Neural progenitor cell (in vitro differentiated cells): ENCODE results near the gene CACNA1D.

Experiments
- CTCF ChIP-seq: fragments of 200-600 bp; sonication (generic); IDR thresholded peaks from 2 replicates; pipeline ENCODE4 v1.5.1; 2017; ENCODE audit warnings: antibody characterized with exemption, mild to moderate bottlenecking
- EZH2phosphoT487 ChIP-seq: fragments of 200-600 bp; sonication (generic); IDR thresholded peaks from 2 replicates; pipeline ENCODE4 v1.6.1; 2017; ENCODE audit warnings: antibody characterized with exemption

- TF ChIP-seq CTCF, result no peak
- TF ChIP-seq EZH2phosphoT487, result no peak
Measured at GRCh38 chr3:53807117-53807810, 312.9 kb downstream of the CACNA1D start.
